ENCODE results near the gene GTF2E1. TPM values are rescaled to one million over a fixed set of nuclear protein-coding genes. Genes with fewer than 3 reads are reported as not detected.

Gene GTF2E1
- total RNA-seq, 1 donor from 2014 or later: 59.0 TPM

- H3K4me3 Mint-ChIP-seq (ENCODE audit: unreplicated experiment): no peak overlapping the region
- DNase-seq (ENCODE audit: low spot score): peak; percentile 82
- no peaks in the 10 kb centered on the region for H3K9me3 Mint-ChIP-seq (ENCODE audit: unreplicated experiment)
- H3K27ac Mint-ChIP-seq (ENCODE audit: unreplicated experiment): no peak overlapping the region
- H3K27me3 Mint-ChIP-seq (ENCODE audit: unreplicated experiment): peaks cover 1% of the 10 kb centered on the region
- peaks cover 26% of the 10 kb centered on the region for H3K4me1 Mint-ChIP-seq (ENCODE audit: unreplicated experiment)
- no peaks in the 10 kb centered on the region for H3K36me3 Mint-ChIP-seq (ENCODE audit: low read depth, unreplicated experiment)
- TF ChIP-seq CTCF (IDR thresholded peaks at IDR 0.05; ENCODE audit: unreplicated experiment): peak; percentile 88
These were observed 52.6 kb downstream of the GTF2E1 start for GRCh38 chr3:120795017-120795648.

- Mint-ChIP-seq H3K27ac (ENCODE audit: unreplicated experiment) (no peak overlapping the region), H3K27me3 (ENCODE audit: unreplicated experiment) (peaks cover 1% of the 10 kb centered on the region), H3K4me3 (ENCODE audit: unreplicated experiment) (no peak overlapping the region), H3K4me1 (ENCODE audit: unreplicated experiment) (peaks cover 24% of the 10 kb centered on the region), H3K36me3 (ENCODE audit: low read depth, unreplicated experiment) (no peaks in the 10 kb centered on the region), H3K9me3 (ENCODE audit: unreplicated experiment) (no peaks in the 10 kb centered on the region)
- no peak for TF ChIP-seq CTCF (IDR thresholded peaks at IDR 0.05; ENCODE audit: unreplicated experiment)
- DNase-seq (ENCODE audit: low spot score): no peak
These were observed 53.4 kb downstream of the GTF2E1 start for GRCh38 chr3:120795959-120796358.

GRCh38 chr3:120796976-120797375, 54.4 kb downstream of the GTF2E1 start:
- Mint-ChIP-seq H3K4me3 (ENCODE audit: unreplicated experiment) (no peak overlapping the region), H3K27ac (ENCODE audit: unreplicated experiment) (no peak overlapping the region), H3K4me1 (ENCODE audit: unreplicated experiment) (peaks cover 21% of the 10 kb centered on the region), H3K9me3 (ENCODE audit: unreplicated experiment) (no peaks in the 10 kb centered on the region), H3K27me3 (ENCODE audit: unreplicated experiment) (peaks cover 1% of the 10 kb centered on the region), H3K36me3 (ENCODE audit: low read depth, unreplicated experiment) (no peaks in the 10 kb centered on the region)
- TF ChIP-seq CTCF (IDR thresholded peaks at IDR 0.05; ENCODE audit: unreplicated experiment): no peak
- DNase-seq (ENCODE audit: low spot score): no peak

- Mint-ChIP-seq H3K27me3 (ENCODE audit: unreplicated experiment) (no peaks in the 10 kb centered on the region), H3K27ac (ENCODE audit: unreplicated experiment) (peak overlapping the region; percentile 53), H3K4me3 (ENCODE audit: unreplicated experiment) (no peak overlapping the region), H3K36me3 (ENCODE audit: low read depth, unreplicated experiment) (no peaks in the 10 kb centered on the region), H3K9me3 (ENCODE audit: unreplicated experiment) (no peaks in the 10 kb centered on the region), H3K4me1 (ENCODE audit: unreplicated experiment) (peaks cover 21% of the 10 kb centered on the region)
- DNase-seq (ENCODE audit: low spot score): no peak
- no peak for TF ChIP-seq CTCF (IDR thresholded peaks at IDR 0.05; ENCODE audit: unreplicated experiment)
These were observed 55.3 kb downstream of the GTF2E1 start for GRCh38 chr3:120797857-120798256.

- Mint-ChIP-seq H3K9me3 (ENCODE audit: unreplicated experiment) (no peaks in the 10 kb centered on the region), H3K27me3 (ENCODE audit: unreplicated experiment) (no peaks in the 10 kb centered on the region), H3K27ac (ENCODE audit: unreplicated experiment) (no peak overlapping the region), H3K36me3 (ENCODE audit: low read depth, unreplicated experiment) (no peaks in the 10 kb centered on the region), H3K4me1 (ENCODE audit: unreplicated experiment) (peaks cover 19% of the 10 kb centered on the region), H3K4me3 (ENCODE audit: unreplicated experiment) (no peak overlapping the region)
- no peak for TF ChIP-seq CTCF (IDR thresholded peaks at IDR 0.05; ENCODE audit: unreplicated experiment)
- no peak for DNase-seq (ENCODE audit: low spot score)
These were observed 55.8 kb downstream of the GTF2E1 start for GRCh38 chr3:120798346-120798745.

All from endothelial cell (in vitro differentiated cells).